Measurements from ENCODE around the gene ZNF232. TPM values are rescaled to one million over a fixed set of nuclear protein-coding genes. Genes with fewer than 3 reads are reported as not detected.
A peak's percentile ranks its signal among the peaks of the same experiment; 100 is the strongest.
"Not testable (repeated sequence)": the region's sequence is repeated elsewhere in the genome, so short reads cannot be mapped to it uniquely, and the experiment has no call there.

ZNF232 gene
- 6.0 and 9.6 TPM in 2 replicates for total RNA-seq (2014; rRNA removed; shearing (Covaris generic))

GRCh38 chr17:5111402-5112204 is at the start of gene ZNF232:
ZNF232 (minus strand) TSS chr17:5111878; CDS start chr17:5111822, 56 bp downstream.
- DNase-seq (ENCODE audit: low read depth) = peak; percentile 85

- not testable (repeated sequence) for DNase-seq (ENCODE audit: low read depth)
Observed at GRCh38 chr17:5160702-5161101, 49.0 kb upstream of the ZNF232 start.

- DNase-seq (ENCODE audit: low read depth) = not testable (repeated sequence)
Observed at GRCh38 chr17:5146122-5146521, 34.4 kb upstream of the ZNF232 start.

- DNase-seq (ENCODE audit: low read depth) = not testable (repeated sequence)
Observed at GRCh38 chr17:5142877-5143276, 31.2 kb upstream of the ZNF232 start.

- no peak for DNase-seq (ENCODE audit: low read depth)
Observed at GRCh38 chr17:5139458-5139732, 27.7 kb upstream of the ZNF232 start.

- DNase-seq (ENCODE audit: low read depth) = no peak
Observed at GRCh38 chr17:5138616-5139457, 27.2 kb upstream of the ZNF232 start.

GRCh38 chr17:5138198-5138544 is 26.5 kb upstream of the ZNF232 start:
- DNase-seq (ENCODE audit: low read depth) = not testable (repeated sequence)

GRCh38 chr17:5137511-5138197 is 26.0 kb upstream of the ZNF232 start:
- DNase-seq (ENCODE audit: low read depth) = not testable (repeated sequence)

GRCh38 chr17:5136580-5137412 is 25.1 kb upstream of the ZNF232 start:
- not testable (repeated sequence) for DNase-seq (ENCODE audit: low read depth)

- DNase-seq (ENCODE audit: low read depth) = no peak
Observed at GRCh38 chr17:5135726-5136579, 24.3 kb upstream of the ZNF232 start.

- DNase-seq (ENCODE audit: low read depth) = not testable (repeated sequence)
Observed at GRCh38 chr17:5135131-5135712, 23.5 kb upstream of the ZNF232 start.

GRCh38 chr17:5134571-5134970 is 22.9 kb upstream of the ZNF232 start:
- DNase-seq (ENCODE audit: low read depth) = not testable (repeated sequence)

GRCh38 chr17:5133961-5134360 is 22.3 kb upstream of the ZNF232 start:
- DNase-seq (ENCODE audit: low read depth) = not testable (repeated sequence)

- DNase-seq (ENCODE audit: low read depth) = no peak
Observed at GRCh38 chr17:5133311-5133710, 21.6 kb upstream of the ZNF232 start.

GRCh38 chr17:5132503-5133225 is 21.0 kb upstream of the ZNF232 start:
- DNase-seq (ENCODE audit: low read depth) = not testable (repeated sequence)

GRCh38 chr17:5131799-5132502 is 20.3 kb upstream of the ZNF232 start:
- not testable (repeated sequence) for DNase-seq (ENCODE audit: low read depth)

- DNase-seq (ENCODE audit: low read depth) = no peak
Observed at GRCh38 chr17:5131146-5131715, 19.6 kb upstream of the ZNF232 start.

GRCh38 chr17:5130687-5131086 is 19.0 kb upstream of the ZNF232 start:
- DNase-seq (ENCODE audit: low read depth) = not testable (repeated sequence)

All from RPMI7951 (cell line).